A673 (cell line): ENCODE measurements around the gene KIF9. TPM values are rescaled to one million over a fixed set of nuclear protein-coding genes. Genes with fewer than 3 reads are reported as not detected.

ENCODE experiments used
- BruUV-seq: library from RNA; stranded (reverse); fragments of 400-500 nt; replicated peaks from 2 replicates; lab custom pipeline; 2021; lab: Mats Ljungman, UMichigan
- CTCF ChIA-PET: fragments of 300-600 bp; sonication (Branson Sonifier 250); formaldehyde crosslinking; loops from one replicate; lab custom pipeline; 2022; ENCODE audit warnings: antibody characterized with exemption; lab: Charles Lee
- POLR2A ChIA-PET: fragments of 300-600 bp; sonication (Branson Sonifier 250); formaldehyde crosslinking; loops from one replicate; lab custom pipeline; 2022; ENCODE audit warnings: antibody characterized with exemption; ENCODE audit not compliant: low non-redundant PET; lab: Charles Lee
- DNase-seq: peaks from one replicate; pipeline ENCODE4 v3.0.0-alpha.2; 2015; ENCODE audit warnings: low spot score
- H3K27ac ChIP-seq: fragments of 200-600 bp; sonication (generic); 2 replicates; pipeline ENCODE4 v1.5.1; 2016; ENCODE audit warnings: mixed run types, low read depth, mild to moderate bottlenecking, mixed read lengths, antibody characterized with exemption, low read length; ENCODE audit not compliant: poor library complexity, severe bottlenecking
- H3K27me3 ChIP-seq: fragments of 200-600 bp; sonication (generic); replicated peaks from 2 replicates; pipeline ENCODE4 v1.6.1; 2017; ENCODE audit warnings: mixed run types, low read depth, mild to moderate bottlenecking, mixed read lengths, antibody characterized with exemption, low read length; ENCODE audit not compliant: insufficient read depth, poor library complexity
- H3K36me3 ChIP-seq: fragments of 200-600 bp; sonication (generic); 2 replicates; pipeline ENCODE4 v1.6.1; 2016; ENCODE audit warnings: mixed run types, mild to moderate bottlenecking, mixed read lengths, antibody characterized with exemption, low read length; ENCODE audit not compliant: insufficient read depth, poor library complexity, severe bottlenecking
- H3K4me1 ChIP-seq: fragments of 200-600 bp; sonication (generic); 2 replicates; pipeline ENCODE4 v1.6.1; 2017; ENCODE audit warnings: mixed run types, mild to moderate bottlenecking, mixed read lengths, antibody characterized with exemption, low read length; ENCODE audit not compliant: insufficient read depth, poor library complexity, severe bottlenecking
- H3K4me3 ChIP-seq: fragments of 200-600 bp; sonication (generic); 2 replicates; pipeline ENCODE4 v1.5.1; 2016; ENCODE audit warnings: low read depth, mixed run types, mild to moderate bottlenecking, mixed read lengths, low read length; ENCODE audit not compliant: poor library complexity, severe bottlenecking
- H3K9me3 ChIP-seq: fragments of 200-600 bp; sonication (generic); 2 replicates; pipeline ENCODE4 v1.6.1; 2016; ENCODE audit warnings: mixed run types, low read depth, mild to moderate bottlenecking, mixed read lengths, antibody characterized with exemption, low read length; ENCODE audit not compliant: poor library complexity, severe bottlenecking
- CTCF ChIP-seq: fragments of 300-800, 200-600 bp; sonication (generic); conservative IDR thresholded peaks from 2 replicates; pipeline ENCODE4 v1.5.1; 2017; ENCODE audit warnings: low read depth, mild to moderate bottlenecking, antibody characterized with exemption, low read length, moderate library complexity, mixed read lengths
- EZH2 ChIP-seq: fragments of 200-600 bp; sonication (generic); IDR thresholded peaks from 2 replicates; pipeline ENCODE4 v1.6.1; 2017; ENCODE audit warnings: borderline replicate concordance, low read depth, mild to moderate bottlenecking, mixed read lengths, antibody characterized with exemption, low read length; ENCODE audit not compliant: poor library complexity, severe bottlenecking
- intact Hi-C: fragments of 100-400 bp; cut with micrococcal nuclease; formaldehyde crosslinking; loops from one replicate; pipeline ENCODE4 v1.10.0; 2022; ENCODE audit not compliant: unreplicated experiment
- total RNA-seq: library from RNA; stranded (reverse); gene quantifications from 2 replicates; pipeline ENCODE4 v1.2.3, GENCODE V29; 2021

KIF9 gene
- total RNA-seq, 1 experiment from 2014 or later: 4.7 TPM

DNA sequence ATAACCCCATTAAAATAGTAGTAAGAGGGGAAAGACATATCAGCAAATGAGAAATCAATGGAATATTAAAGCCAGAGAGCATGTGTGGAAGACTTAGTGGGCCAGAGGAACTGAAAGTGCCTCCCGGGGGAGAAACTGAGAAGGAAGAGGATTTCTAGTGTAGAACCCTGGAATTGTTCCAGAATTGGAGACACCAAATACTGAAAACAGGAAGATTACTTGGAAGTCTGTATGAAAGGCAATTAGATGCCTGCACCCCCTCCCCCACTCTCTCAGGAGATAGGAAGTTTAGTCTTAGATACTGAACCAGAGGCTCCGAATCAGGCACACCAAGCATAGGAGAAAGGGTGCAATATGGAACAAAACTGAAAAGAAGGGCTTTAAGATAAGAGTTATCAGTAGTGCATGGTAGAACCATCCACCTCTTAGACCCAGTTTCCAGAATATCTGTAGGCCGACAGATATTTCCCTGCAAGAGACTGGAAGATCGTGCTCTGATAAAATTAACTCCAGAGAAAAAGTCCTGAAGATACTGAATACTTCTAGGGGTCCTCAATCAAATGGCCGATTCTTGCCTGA lies 32.6 kb upstream of the KIF9 start:
- POLR2A ChIA-PET: interaction anchor here (0.5 kb wide), 1 partner anchor 338 kb away, joined by 4 read pairs; no protein-coding TSS in a partner anchor
- CTCF ChIA-PET: no interaction called here
- Histone ChIP-seq H3K4me1 (peaks cover 5% of the 10 kb centered on the region), H3K27ac (peak overlapping the region; percentile 56), H3K4me3 (no peak overlapping the region), H3K36me3 (no peaks in the 10 kb centered on the region), H3K27me3 (no peaks in the 10 kb centered on the region), H3K9me3 (no peaks in the 10 kb centered on the region)
- intact Hi-C loops: no loop called here
- BruUV-seq: no TSS peak
- no peak for TF ChIP-seq CTCF
- no peak for TF ChIP-seq EZH2
- DNase-seq: peak; percentile 51

DNA sequence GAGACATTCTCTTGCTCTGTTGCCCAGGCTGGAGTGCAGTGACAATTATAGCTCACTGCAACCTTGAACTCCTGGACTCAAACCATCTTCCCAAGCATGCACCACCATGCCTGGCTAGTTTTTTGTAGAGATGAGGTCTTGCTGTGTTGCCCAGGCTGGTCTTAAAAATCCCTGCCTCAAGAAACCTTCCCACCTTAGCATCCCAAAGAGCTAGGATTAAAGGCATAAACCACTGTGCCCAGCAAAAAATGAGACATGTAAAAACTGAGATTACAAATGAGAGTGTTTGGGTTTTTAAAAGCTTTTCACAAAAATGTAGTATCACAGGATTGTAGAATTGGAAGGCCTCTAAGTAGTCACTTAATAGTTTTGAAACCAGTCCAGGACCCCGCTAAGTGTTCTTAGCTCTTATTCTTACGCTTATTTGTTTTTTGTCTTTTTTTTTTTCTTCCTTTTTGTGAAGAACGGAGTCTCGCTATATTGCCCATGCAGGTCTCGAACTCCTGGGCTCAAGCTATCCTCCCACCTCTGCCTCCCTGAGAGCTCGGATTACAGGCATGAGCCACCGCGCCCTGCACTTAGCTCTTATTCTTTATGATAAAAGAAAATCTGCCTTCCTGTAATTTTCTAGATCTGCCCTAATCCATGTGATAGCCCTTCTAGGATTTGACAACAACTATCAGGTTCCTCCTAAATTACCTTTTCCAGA lies 31.6 kb upstream of the KIF9 start:
- no peak for DNase-seq
- H3K36me3 ChIP-seq: no peaks in the 10 kb centered on the region
- no peaks in the 10 kb centered on the region for H3K9me3 ChIP-seq
- intact Hi-C loops: no loop called here
- ChIA-PET CTCF (interaction anchor here (0.6 kb wide), 1 partner anchor 415 kb away, joined by 4 read pairs; no protein-coding TSS in a partner anchor), POLR2A (no interaction called here)
- BruUV-seq: no TSS peak
- H3K4me3 ChIP-seq: no peak overlapping the region
- no peaks in the 10 kb centered on the region for H3K27me3 ChIP-seq
- H3K4me1 ChIP-seq: peaks cover 5% of the 10 kb centered on the region
- TF ChIP-seq CTCF: no peak
- TF ChIP-seq EZH2: no peak
- H3K27ac ChIP-seq: peak overlapping the region; percentile 56

- intact Hi-C loops: no loop called here
- no peak for DNase-seq
- no peak for TF ChIP-seq CTCF
- TF ChIP-seq EZH2: no peak
- no TSS peak for BruUV-seq
- Histone ChIP-seq H3K9me3 (no peaks in the 10 kb centered on the region), H3K36me3 (no peaks in the 10 kb centered on the region), H3K27ac (no peak overlapping the region), H3K4me3 (no peak overlapping the region), H3K4me1 (peaks cover 5% of the 10 kb centered on the region), H3K27me3 (no peaks in the 10 kb centered on the region)
- POLR2A ChIA-PET: no interaction called here
- CTCF ChIA-PET: interaction anchor here (0.6 kb wide), 1 partner anchor 414 kb away, joined by 4 read pairs; no protein-coding TSS in a partner anchor
These were observed 30.9 kb upstream of the KIF9 start for GRCh38 chr3:47313341-47314055.
